K562 (cell line): ENCODE data around the gene PRR36. TPM values are rescaled to one million over a fixed set of nuclear protein-coding genes. Genes with fewer than 3 reads are reported as not detected.

Experiments used
- CSDE1 ChIP-seq, 2 experiments: fragments of 450-650 bp; IDR thresholded peaks; 2 replicates each; pipeline ENCODE4 v1.6.1; 2016; ENCODE audit warnings: mild to moderate bottlenecking in 1 of 2
- ELF1 ChIP-seq: fragments of 200-800 bp; sonication (Bioruptor generic); IDR thresholded peaks from 2 replicates; pipeline ENCODE4 v1.6.1; 2016; ENCODE audit warnings: missing genetic modification characterization, missing compliant biosample characterization
- ETS1 ChIP-seq: conservative IDR thresholded peaks from 2 replicates; pipeline ENCODE4 v1.6.1; 2011; ENCODE audit warnings: low read depth, mild to moderate bottlenecking, low read length; ENCODE audit not compliant: control insufficient read depth
- ILK ChIP-seq: fragments of 450-650 bp; IDR thresholded peaks from 2 replicates; pipeline ENCODE4 v1.6.1; 2016; ENCODE audit warnings: missing genetic modification characterization, low read depth, mild to moderate bottlenecking, missing compliant biosample characterization, moderate library complexity, borderline replicate concordance
- JUNB ChIP-seq: fragments of 450-650 bp; formaldehyde crosslinking; conservative IDR thresholded peaks from 2 replicates; pipeline ENCODE4 v1.4.0; 2020; ENCODE audit warnings: mild to moderate bottlenecking
- RFX7 ChIP-seq: fragments of 250-450 bp; sonication (Bioruptor Pico); IDR thresholded peaks from 2 replicates; pipeline ENCODE4 v1.5.1; 2021; ENCODE audit warnings: mild to moderate bottlenecking
- SMAD3 ChIP-seq: fragments of 450-650 bp; formaldehyde crosslinking; conservative IDR thresholded peaks from 2 replicates; pipeline ENCODE4 v1.4.0; 2020; ENCODE audit warnings: mild to moderate bottlenecking
- ZBTB2 ChIP-seq: fragments of 450-650 bp; IDR thresholded peaks from 2 replicates; pipeline ENCODE4 v1.6.1; 2016; ENCODE audit warnings: antibody characterized with exemption
- ZC3H8 ChIP-seq: fragments of 450-650 bp; IDR thresholded peaks from 2 replicates; pipeline ENCODE4 v1.6.1; 2017
- ZNF133 ChIP-seq: fragments of 250-450 bp; sonication (Bioruptor Pico); IDR thresholded peaks from 2 replicates; pipeline ENCODE4 v1.4.0; 2020; ENCODE audit warnings: mild to moderate bottlenecking
- ZNF140 ChIP-seq: fragments of 250-450 bp; sonication (Bioruptor Pico); IDR thresholded peaks from 2 replicates; pipeline ENCODE4 v1.8.0; 2021; ENCODE audit warnings: moderate library complexity, mild to moderate bottlenecking, inconsistent platforms
- ZNF212 ChIP-seq: fragments of 450-650 bp; formaldehyde crosslinking; IDR thresholded peaks from 2 replicates; pipeline ENCODE4 v1.4.0; 2020; ENCODE audit warnings: mild to moderate bottlenecking
- polyA plus RNA-seq, 8 experiments: library from polyadenylated mRNA; depleted of rRNA in 4 of 8; stranded (reverse) in 5 of 8; unstranded in 3 of 8; fragments of >200 nt; fragmentation: Nextera tagmentation in 2 of 8; fragmentation: Illumina TruSeq in 1 of 8; extraction: Ambion mirVana in 2 of 8; extraction: Trizol in 1 of 8; gene quantifications; 2 replicates each; pipeline versions ENCODE4 v1.2.1 to v1.2.3, GENCODE V29; 2011 to 2014; ENCODE audit warnings: inconsistent platforms in 1 of 8, missing spikeins in 1 of 8
- total RNA-seq, 7 experiments: library from RNA; depleted of rRNA in 6 of 7; stranded (reverse); fragments of >200 nt in 6 of 7; fragmentation: Illumina TruSeq in 2 of 7; extraction: Trizol in 2 of 7; gene quantifications; 2 replicates each; pipeline versions ENCODE4 v1.2.1 to v1.2.3, GENCODE V29; 2011 to 2021; ENCODE audit warnings: low replicate concordance in 1 of 7
- TF ChIP-seq, protein P1 (sequence below): sonication (generic); formaldehyde crosslinking; IDR thresholded peaks from 2 replicates; pipeline ENCODE4 v1.8.1; 2023; ENCODE audit warnings: missing genetic modification reagents, mild to moderate bottlenecking, borderline replicate concordance
- TF ChIP-seq, protein P2 (sequence below): fragments of 450-650 bp; IDR thresholded peaks from 2 replicates; pipeline ENCODE4 v1.6.1; 2016; ENCODE audit warnings: borderline replicate concordance

Gene PRR36
- total and polyA plus RNA-seq, 9 of the 15 experiments (the other 6 are each of a cell fraction or from before 2014, with no cell fraction given) = 0.05 to 0.42 (median 0.06) TPM; not detected in 6

DNA sequence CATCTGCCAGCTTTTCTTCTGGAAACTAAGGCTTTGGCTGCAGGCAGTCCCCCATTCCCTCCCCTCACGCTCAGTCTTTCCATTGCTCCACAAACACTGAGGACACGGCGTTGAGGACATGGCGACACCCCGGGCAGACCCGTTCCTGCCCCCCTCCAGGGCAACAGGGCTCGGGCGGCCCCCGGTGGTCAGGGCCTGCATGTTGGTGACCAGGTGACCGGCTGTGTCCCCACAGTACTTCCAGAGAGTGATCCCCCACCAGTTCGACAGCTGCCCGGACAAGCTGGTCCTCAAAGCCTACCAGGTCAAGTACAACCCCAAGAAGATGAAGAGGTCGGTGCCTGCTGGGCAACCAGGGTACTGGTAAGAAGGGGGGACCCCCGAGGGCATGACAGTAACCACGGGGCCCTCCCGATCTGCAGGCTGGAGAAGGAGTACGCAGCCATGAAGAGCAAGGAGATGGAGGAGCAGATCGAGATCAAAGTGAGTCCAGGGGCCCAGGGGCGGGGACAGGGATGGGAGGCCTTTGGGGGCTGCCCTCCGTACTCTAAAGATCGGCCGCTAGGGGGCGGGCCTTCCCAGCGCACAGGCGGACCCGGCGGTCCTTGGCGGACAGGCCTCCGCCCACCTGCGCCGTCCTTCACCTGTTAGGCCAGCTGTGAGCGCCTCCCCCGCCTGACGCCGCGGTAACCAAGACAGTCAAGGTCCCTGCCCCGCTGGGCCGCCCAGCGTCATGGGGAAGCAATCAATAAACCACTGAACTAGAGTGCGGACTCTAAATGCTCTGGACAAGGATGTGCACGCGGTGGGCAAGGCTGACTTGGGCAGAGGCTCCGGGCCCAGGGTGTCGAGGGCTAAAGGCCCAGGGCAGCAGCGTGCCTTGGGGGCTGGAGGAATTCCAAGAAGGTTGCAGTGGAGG is 21.1 kb downstream of the PRR36 start (continued):
- TF ChIP-seq, protein P1, sequence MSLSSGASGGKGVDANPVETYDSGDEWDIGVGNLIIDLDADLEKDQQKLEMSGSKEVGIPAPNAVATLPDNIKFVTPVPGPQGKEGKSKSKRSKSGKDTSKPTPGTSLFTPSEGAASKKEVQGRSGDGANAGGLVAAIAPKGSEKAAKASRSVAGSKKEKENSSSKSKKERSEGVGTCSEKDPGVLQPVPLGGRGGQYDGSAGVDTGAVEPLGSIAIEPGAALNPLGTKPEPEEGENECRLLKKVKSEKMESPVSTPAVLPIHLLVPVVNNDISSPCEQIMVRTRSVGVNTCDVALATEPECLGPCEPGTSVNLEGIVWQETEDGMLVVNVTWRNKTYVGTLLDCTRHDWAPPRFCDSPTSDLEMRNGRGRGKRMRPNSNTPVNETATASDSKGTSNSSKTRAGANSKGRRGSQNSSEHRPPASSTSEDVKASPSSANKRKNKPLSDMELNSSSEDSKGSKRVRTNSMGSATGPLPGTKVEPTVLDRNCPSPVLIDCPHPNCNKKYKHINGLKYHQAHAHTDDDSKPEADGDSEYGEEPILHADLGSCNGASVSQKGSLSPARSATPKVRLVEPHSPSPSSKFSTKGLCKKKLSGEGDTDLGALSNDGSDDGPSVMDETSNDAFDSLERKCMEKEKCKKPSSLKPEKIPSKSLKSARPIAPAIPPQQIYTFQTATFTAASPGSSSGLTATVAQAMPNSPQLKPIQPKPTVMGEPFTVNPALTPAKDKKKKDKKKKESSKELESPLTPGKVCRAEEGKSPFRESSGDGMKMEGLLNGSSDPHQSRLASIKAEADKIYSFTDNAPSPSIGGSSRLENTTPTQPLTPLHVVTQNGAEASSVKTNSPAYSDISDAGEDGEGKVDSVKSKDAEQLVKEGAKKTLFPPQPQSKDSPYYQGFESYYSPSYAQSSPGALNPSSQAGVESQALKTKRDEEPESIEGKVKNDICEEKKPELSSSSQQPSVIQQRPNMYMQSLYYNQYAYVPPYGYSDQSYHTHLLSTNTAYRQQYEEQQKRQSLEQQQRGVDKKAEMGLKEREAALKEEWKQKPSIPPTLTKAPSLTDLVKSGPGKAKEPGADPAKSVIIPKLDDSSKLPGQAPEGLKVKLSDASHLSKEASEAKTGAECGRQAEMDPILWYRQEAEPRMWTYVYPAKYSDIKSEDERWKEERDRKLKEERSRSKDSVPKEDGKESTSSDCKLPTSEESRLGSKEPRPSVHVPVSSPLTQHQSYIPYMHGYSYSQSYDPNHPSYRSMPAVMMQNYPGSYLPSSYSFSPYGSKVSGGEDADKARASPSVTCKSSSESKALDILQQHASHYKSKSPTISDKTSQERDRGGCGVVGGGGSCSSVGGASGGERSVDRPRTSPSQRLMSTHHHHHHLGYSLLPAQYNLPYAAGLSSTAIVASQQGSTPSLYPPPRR = no peak
- TF ChIP-seq ZNF140 = no peak
- no peak for TF ChIP-seq CSDE1 (IDR thresholded peaks at IDR 0.05)
- TF ChIP-seq ILK (tag) = no peak
- TF ChIP-seq ELF1 (tag) = no peak
- TF ChIP-seq ZBTB2 = peak; percentile 67; the same call in 1 of the 2 replicates
- TF ChIP-seq ETS1 = peak; percentile 66; the same call in 1 of the 2 replicates
- no peak for TF ChIP-seq JUNB (CRISPR knock-in tag)
- TF ChIP-seq RFX7 (CRISPR knock-in tag) = no peak
- TF ChIP-seq, protein P2, sequence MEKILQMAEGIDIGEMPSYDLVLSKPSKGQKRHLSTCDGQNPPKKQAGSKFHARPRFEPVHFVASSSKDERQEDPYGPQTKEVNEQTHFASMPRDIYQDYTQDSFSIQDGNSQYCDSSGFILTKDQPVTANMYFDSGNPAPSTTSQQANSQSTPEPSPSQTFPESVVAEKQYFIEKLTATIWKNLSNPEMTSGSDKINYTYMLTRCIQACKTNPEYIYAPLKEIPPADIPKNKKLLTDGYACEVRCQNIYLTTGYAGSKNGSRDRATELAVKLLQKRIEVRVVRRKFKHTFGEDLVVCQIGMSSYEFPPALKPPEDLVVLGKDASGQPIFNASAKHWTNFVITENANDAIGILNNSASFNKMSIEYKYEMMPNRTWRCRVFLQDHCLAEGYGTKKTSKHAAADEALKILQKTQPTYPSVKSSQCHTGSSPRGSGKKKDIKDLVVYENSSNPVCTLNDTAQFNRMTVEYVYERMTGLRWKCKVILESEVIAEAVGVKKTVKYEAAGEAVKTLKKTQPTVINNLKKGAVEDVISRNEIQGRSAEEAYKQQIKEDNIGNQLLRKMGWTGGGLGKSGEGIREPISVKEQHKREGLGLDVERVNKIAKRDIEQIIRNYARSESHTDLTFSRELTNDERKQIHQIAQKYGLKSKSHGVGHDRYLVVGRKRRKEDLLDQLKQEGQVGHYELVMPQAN = no peak
- no peak for TF ChIP-seq ZC3H8
- TF ChIP-seq ZNF133 (CRISPR knock-in tag) = no peak
- no peak for TF ChIP-seq ZNF212 (CRISPR knock-in tag)
- TF ChIP-seq SMAD3 (CRISPR knock-in tag) = no peak
